ENCODE data around the gene BLID.

The BLID gene, protein sequence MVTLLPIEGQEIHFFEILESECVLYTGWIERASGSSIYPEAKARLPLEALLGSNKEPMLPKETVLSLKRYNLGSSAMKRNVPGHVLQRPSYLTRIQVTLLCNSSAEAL

GRCh38 chr11:122115524-122116379 is at the start of gene BLID:
Gene BLID, minus strand, starts transcription at chr11:122116215. Its CDS starts 293 bp downstream, at chr11:122115922.
- no peak for DNase-seq

DNA sequence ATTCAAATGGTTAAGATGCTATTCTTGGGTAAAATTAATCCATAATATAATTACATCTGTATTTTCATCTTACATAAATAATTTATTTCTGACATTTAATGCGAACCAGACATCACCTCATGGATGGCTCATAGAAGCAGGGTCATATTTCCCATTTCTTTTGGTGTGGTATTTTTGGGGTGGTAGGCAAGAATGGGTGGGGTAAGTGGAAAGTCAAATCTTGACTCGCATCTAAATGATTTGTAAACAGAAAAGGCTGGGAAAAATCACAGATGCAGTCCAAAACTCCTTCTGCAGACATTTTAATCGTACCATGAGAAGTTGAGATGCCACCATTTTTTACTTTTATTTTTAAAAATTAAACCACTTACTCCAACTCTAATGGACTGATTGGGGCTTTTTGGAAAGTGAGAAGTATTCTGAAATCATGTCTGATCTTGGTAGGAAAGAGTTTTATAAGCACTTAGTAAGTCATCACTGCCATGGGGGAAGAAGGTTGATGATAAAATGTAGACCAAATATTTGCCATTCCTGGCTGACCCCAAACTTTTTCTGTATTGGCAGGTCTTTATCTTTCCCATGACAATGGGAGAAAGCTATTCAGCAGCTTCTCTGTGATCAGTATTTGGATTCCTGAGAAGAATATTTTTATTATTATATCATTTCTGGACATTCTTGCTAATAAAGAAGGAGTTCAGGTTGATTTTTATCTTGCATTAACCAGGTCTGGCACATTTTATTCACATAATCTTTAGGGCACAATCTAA is 47.2 kb upstream of the BLID start:
- DNase-seq = no peak

DNA sequence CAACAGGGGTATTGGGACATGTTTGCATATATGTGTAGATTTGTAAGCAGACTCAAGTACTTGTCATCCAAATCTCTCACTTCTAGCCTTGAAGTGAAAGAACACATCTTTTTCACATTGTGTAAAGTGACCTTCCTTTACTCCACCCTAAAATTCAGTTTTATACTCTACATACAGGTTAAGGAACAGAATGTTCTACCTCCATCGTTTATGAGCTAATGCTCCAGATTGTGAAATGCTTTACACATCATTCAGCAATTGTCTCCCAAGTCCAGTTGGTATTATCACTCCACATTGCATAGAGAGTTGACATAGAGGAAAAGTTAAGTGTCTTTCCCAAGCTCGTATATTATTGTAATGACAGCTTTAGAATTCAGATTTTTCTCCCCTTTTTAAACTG is 46.1 kb upstream of the BLID start:
- DNase-seq = no peak

GRCh38 chr11:122160841-122161590 is 45.0 kb upstream of the BLID start:
- DNase-seq = no peak

DNA sequence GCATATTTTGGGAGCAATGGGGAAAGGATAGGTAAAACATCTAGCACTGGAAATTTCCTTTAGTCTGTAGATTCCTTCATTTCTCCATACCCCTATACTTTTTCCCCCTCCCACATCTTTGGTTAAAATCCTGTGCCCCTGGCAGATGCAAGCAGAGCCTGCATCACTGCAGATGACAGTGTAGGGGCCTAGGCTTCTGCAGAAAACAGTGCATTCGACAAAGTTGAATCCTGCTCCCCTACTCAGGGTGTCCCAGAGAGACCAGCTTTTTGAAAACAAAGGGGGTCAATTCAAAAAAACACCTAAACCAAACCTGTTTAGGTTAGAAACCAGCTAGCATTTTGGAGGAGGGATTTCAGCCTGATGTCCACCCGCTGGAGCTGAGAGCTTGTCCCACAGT is 43.8 kb upstream of the BLID start:
- no peak for DNase-seq

DNA sequence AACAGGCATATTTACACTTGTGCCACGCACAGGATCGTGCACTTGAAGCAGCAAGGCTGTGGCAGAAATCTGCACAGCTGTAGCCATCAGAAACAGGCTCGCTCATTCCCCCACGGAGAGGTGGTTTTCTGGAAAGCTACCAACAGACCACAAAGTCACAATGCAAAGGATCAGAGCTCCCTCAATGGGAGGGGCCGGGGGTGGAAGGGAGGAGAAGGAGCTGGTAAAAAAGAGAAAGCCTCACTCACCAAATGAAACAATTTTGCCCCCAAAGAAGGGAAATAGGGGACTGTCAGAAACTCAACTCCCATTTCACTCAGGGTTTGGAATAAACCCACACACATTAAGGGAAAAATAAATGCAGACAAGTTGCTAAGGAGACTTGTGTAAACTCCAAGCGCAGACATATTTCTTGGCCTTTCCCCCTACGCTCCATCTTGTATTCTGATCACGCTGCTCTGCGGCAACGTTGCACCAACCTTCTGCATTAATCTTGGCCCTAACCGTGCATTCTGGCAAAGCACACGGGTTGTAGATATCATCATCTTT is 43.2 kb upstream of the BLID start:
- DNase-seq = no peak

DNA sequence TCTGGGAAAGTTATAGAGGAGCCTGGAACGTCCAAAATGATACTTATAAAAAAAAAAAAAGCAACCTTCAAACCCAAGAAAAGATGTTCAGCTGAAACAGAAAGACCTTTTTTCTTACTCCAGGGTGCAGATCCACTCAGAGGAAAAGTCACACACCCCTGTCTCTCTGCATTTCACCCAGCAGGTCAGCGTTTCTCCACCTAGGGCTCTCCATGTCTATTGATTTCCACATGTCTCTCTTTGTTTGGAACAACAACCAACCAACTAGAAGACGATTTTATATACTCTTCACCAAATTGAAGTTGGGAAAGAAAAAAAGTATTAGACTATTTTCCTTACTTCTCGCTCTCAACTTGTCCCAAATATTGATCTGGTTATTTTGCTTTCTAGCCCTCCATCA is 42.2 kb upstream of the BLID start:
- no peak for DNase-seq

GRCh38 chr11:122157653-122158161 is 41.7 kb upstream of the BLID start:
- no peak for DNase-seq

- DNase-seq = no peak
These were observed 40.9 kb upstream of the BLID start for GRCh38 chr11:122156940-122157382.

DNA sequence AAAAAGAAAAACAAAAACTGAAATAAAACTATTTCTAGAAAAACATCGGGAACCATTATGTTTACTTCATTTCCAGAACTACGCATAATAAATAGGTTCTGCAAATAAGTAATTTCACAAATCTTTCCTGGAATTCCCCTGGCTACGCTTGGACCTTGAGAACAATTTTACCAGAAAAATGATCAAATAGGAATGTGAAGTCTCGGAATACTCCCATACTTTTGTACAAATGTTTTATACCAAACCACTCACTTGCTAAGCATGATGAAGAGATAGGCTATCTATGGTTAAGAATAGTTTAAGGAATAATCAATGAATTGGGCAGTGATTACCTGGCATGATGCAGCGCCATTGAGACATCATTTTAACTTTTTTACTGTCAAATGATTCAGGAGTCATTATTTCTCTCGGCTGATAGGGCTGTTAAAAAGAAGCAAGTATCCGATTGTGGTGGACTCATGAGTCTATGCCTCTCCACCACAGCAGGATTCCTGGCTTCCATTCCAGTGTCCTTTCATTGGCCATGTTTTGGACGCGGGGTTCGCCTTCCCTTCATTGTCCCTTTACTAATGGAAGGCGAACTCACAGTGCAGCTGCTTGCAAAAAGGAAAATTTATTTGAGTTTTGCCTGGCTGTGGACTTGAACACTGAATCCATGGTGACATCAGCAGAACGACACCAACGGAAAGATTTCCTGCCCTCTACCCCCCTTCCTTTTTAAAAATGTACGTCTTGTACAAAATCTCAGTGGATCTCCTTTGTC is 39.9 kb upstream of the BLID start:
- DNase-seq = no peak

- no peak for DNase-seq
These were observed 39.0 kb upstream of the BLID start for GRCh38 chr11:122154994-122155393.

- no peak for DNase-seq
These were observed 38.2 kb upstream of the BLID start for GRCh38 chr11:122154227-122154626.

DNA sequence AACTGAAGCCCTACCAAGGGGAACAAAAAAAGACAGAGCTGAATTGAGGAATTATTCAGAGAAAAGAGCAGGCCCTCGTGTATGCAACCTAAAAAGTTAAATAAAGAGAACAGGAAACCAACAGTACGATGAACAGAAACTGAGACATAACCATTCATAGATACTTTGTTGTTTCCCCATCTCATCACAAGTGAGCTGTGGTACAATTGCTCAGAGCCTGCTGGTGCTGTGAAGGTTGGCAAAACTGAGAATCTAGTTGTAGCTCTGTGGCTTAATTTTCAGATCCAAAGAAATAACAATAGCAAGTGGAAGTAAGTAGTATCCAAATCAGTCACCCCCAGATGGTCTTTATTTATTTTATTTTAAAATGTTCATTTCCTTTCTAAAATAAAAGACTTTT is 37.7 kb upstream of the BLID start:
- DNase-seq = no peak

GRCh38 chr11:122150216-122151124 is 34.5 kb upstream of the BLID start:
- no peak for DNase-seq

DNA sequence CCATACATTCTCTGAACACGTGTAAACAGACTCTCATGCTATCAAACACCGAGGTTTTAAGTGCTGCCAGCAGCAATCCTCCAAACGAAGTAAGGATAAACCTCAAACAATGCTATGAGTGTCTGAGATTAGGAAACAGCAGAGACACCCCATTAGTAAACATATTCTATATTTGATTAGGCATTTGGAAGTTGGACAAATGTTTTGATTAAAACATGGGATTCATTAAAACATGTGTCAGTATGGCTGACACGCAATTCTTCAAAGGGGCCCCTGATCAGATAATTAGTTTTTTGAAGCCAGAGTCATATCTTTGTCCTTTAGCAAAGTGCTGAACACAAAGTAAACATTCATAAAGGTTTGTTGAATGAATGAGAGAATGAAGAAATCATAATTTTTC is 33.2 kb upstream of the BLID start:
- DNase-seq = no peak

DNA sequence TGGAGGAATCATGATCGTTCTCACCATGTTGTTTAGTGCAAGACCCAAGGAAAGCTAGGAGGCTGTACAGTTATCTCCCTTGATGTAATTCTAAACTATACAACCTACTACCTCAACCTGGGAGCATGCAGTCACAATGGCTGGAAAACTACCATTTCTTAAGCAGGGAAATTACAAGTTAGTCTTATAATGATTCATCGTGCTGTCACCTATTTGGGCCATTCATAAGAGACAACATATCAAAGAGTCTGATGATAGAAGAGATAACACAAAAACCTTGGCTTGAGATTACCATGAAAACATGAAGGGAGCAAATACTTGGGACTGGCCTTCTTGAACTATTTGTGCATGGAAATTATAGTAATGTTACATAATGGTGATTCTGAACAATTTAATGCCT is 30.5 kb upstream of the BLID start:
- no peak for DNase-seq

- DNase-seq = no peak
These were observed 29.8 kb upstream of the BLID start for GRCh38 chr11:122145715-122146274.

DNA sequence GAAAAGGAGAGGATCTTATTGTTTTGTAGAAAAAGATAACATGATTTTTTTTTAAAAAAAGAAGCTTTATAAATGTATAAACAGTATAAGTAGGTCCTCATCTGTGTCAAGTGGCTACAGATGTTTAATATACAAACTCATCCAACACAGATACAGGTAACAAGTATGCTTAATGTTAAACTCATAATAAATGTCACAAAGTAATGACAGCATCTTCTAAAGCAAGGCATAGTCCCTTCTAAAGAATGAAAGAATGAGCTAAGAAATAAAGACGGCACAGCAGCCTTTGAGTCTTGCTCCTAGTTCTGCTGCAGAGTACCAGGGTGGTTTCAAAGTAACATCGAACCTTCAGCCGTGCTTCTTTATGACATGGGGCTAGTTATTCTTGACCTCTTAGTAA is 28.7 kb upstream of the BLID start:
- DNase-seq = no peak

GRCh38 chr11:122141725-122142124 is 25.7 kb upstream of the BLID start:
- no peak for DNase-seq

DNA sequence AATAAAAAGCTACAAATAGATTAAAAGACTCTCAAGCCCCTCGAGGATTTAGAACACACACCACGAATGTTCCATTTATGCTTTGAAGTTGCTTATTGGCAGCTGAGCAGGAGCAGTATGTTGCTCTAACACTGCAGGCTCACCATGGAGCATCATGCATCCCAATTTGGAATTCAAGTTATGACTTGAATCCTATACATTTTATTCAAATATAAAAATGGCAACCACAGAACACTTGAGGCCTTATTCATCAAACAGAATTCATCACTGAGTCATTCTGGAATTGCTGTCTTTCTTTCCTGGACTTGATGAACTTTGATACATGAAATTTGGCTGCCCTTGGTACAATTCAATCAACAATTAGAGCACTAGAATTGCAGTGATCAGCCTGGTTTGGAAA is 24.5 kb upstream of the BLID start:
- no peak for DNase-seq

DNA sequence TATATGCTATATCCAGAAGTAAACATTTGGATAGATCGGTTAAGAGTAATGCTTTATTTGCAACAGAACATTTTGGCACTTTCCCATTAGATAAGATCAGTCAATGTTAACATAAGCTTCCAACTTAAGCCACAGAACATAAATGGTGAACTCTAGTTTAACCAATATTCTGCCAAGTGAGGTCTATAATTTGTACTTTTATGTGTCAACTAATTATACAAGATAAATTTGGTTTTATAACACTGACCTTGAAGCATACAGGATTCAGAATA is 23.5 kb upstream of the BLID start:
- no peak for DNase-seq
